Tibial nerve (tissue), 4 donors: ENCODE results near the gene MAGEB1. TPM values are rescaled to one million over a fixed set of nuclear protein-coding genes. Genes with fewer than 3 reads are reported as not detected.

Source experiments
- DNase-seq, 2 donors: peaks; one replicate each; pipeline ENCODE4 v3.0.0-alpha.2; 2019; ENCODE audit warnings: low spot score in 2 of 2
- H3K27ac ChIP-seq, 4 donors: fragments of 200-600 bp; sonication (generic) in 3 of 4; one replicate each; pipeline ENCODE4 v1.5.1; 2017 to 2019; ENCODE audit warnings: mild to moderate bottlenecking in 1 of 4
- H3K27me3 ChIP-seq, 2 donors: fragments of 200-600 bp; sonication (generic) in 1 of 2; one replicate each; pipeline versions ENCODE4 v1.5.1 to v1.6.0; 2017 to 2019
- H3K36me3 ChIP-seq, 3 donors: fragments of 200-600 bp; sonication (generic); one replicate each; pipeline ENCODE4 v1.5.1; 2018 to 2019
- H3K4me1 ChIP-seq, 4 donors: fragments of 200-600 bp; sonication (generic) in 3 of 4; one replicate each; pipeline ENCODE4 v1.5.1; 2017 to 2019
- H3K4me3 ChIP-seq, 4 donors: fragments of 200-600 bp; sonication (generic) in 3 of 4; one replicate each; pipeline ENCODE4 v1.5.1; 2017 to 2019; ENCODE audit warnings: mild to moderate bottlenecking in 1 of 4, moderate library complexity in 1 of 4
- H3K9me3 ChIP-seq, 4 donors: fragments of 200-600 bp; sonication (generic) in 3 of 4; one replicate each; pipeline ENCODE4 v1.5.1; 2017 to 2019
- CTCF ChIP-seq, 5 experiments: fragments of 200-600 bp in 3 of 5; fragments of 450-650 bp in 2 of 5; sonication (generic) in 3 of 5; IDR thresholded peaks; one replicate each; pipeline ENCODE4 v1.5.1; 2016 to 2019; ENCODE audit warnings: antibody characterized with exemption in 5 of 5, mild to moderate bottlenecking in 3 of 5, moderate library complexity in 2 of 5
- EP300 ChIP-seq, 2 donors: sonication (generic); formaldehyde crosslinking; IDR thresholded peaks; one replicate each; pipeline ENCODE4 v1.6.1; 2017; ENCODE audit warnings: antibody characterized with exemption in 2 of 2, mild to moderate bottlenecking in 1 of 2
- POLR2A ChIP-seq, 2 donors: fragments of 450-650 bp; IDR thresholded peaks; one replicate each; pipeline ENCODE4 v1.6.1; 2017; ENCODE audit warnings: antibody characterized with exemption in 2 of 2, mild to moderate bottlenecking in 2 of 2, moderate library complexity in 2 of 2
- WGBS, 2 donors: methylation state at CpG; one replicate each; pipeline ENCODE4 v1.1.5; 2018; 5-methylcytosine and 5-hydroxymethylcytosine counted together
- total RNA-seq, 4 donors: library from RNA; depleted of rRNA; stranded (reverse); fragments of >200 nt; gene quantifications; one replicate each; pipeline ENCODE4 v1.1.0, GENCODE V29; 2016

MAGEB1 gene
- total RNA-seq, 4 donors from 2014 or later, result not detected

GRCh38 chrX:30283456-30284200 lies 36.7 kb downstream of the MAGEB1 start:
- Histone ChIP-seq H3K36me3 (no peaks in the 10 kb centered on the region), H3K27me3 (no peaks in the 10 kb centered on the region), H3K4me1 (peaks cover 0 to 3% (median 0%) of the 10 kb centered on the region in 4 donors), H3K9me3 (no peaks in the 10 kb centered on the region), H3K27ac (peak overlapping the region in 1 of 4 donors; percentile 11), H3K4me3 (no peak overlapping the region)
- no peak for DNase-seq
- 59 to 67% methylated on average over 3 of the region's 3 CpGs for WGBS, 2 donors
- no peak for TF ChIP-seq CTCF (IDR thresholded peaks at IDR 0.05)
- TF ChIP-seq EP300 (IDR thresholded peaks at IDR 0.05), result peak in 1 of 2 donors; percentile 6

- TF ChIP-seq EP300 (IDR thresholded peaks at IDR 0.05) (no peak), POLR2A (IDR thresholded peaks at IDR 0.05) (no peak), CTCF (IDR thresholded peaks at IDR 0.05) (no peak)
- Histone ChIP-seq H3K4me3 (no peak overlapping the region), H3K27me3 (peaks cover 0 to 8% of the 10 kb centered on the region in 2 donors), H3K27ac (no peak overlapping the region), H3K36me3 (no peaks in the 10 kb centered on the region), H3K4me1 (no peaks in the 10 kb centered on the region), H3K9me3 (no peaks in the 10 kb centered on the region)
- WGBS, 2 donors, result 63 to 80% methylated on average over 5 of the region's 5 CpGs
- DNase-seq, result no peak
These were observed 49.7 kb downstream of the MAGEB1 start for GRCh38 chrX:30296408-30297254.

GRCh38 chrX:30301208-30301607 lies 54.3 kb downstream of the MAGEB1 start:
- peaks cover 0 to 6% (median 0%) of the 10 kb centered on the region in 4 donors for H3K4me1 ChIP-seq
- H3K36me3 ChIP-seq, result no peaks in the 10 kb centered on the region
- no peak for TF ChIP-seq CTCF (IDR thresholded peaks at IDR 0.05)
- no peak for TF ChIP-seq EP300 (IDR thresholded peaks at IDR 0.05)
- TF ChIP-seq POLR2A (IDR thresholded peaks at IDR 0.05), result no peak
- H3K9me3 ChIP-seq, result no peaks in the 10 kb centered on the region
- no peak overlapping the region for H3K4me3 ChIP-seq
- DNase-seq, result no peak
- peaks cover 0 to 6% of the 10 kb centered on the region in 2 donors for H3K27me3 ChIP-seq
- no peak overlapping the region for H3K27ac ChIP-seq

Other genes starting within 250 kb of the MAGEB1 start
- gene MAGEB2, start 31.6 kb upstream of the MAGEB1 start, total RNA-seq, result not detected
- gene MAGEB3, start 16.5 kb upstream of the MAGEB1 start, total RNA-seq, result not detected
- not detected for gene MAGEB4, start 5.1 kb upstream of the MAGEB1 start, total RNA-seq
- gene NR0B1, start 62.2 kb downstream of the MAGEB1 start, total RNA-seq, result 1 to 10 TPM in 2 of 4 donors, under 1 TPM in 1, not detected in 1; 0.22 to 3.3 (median 1.0) TPM